CD4-positive, alpha-beta memory T cell (primary cell): Measurements from ENCODE around the gene SLC11A2. TPM values are rescaled to one million over a fixed set of nuclear protein-coding genes. Genes with fewer than 3 reads are reported as not detected.

Experiments used
- polyA plus RNA-seq, 2 donors: library from polyadenylated mRNA; unstranded; fragments of 300-500 nt; fragmentation: Illumina TruSeq; gene quantifications; one replicate each; pipeline ENCODE4 v1.2.3, GENCODE V29; 2021
- total RNA-seq, 2 experiments: library from RNA; stranded (reverse); gene quantifications; one replicate each; pipeline ENCODE4 v1.2.3, GENCODE V29; 2021

SLC11A2 gene
- total and polyA plus RNA-seq, 4 experiments from 2014 or later: 7.4 to 62.7 (median 37.0) TPM

Other genes with a start within 250 kb of the SLC11A2 start
- not detected for gene TMPRSS12, start 183.5 kb downstream of the SLC11A2 start, total RNA-seq
- not detected for gene TMPRSS12, start 183.5 kb downstream of the SLC11A2 start, polyA plus RNA-seq
- not detected for gene HIGD1C, start 73.8 kb downstream of the SLC11A2 start, total RNA-seq
- gene HIGD1C, start 73.8 kb downstream of the SLC11A2 start, polyA plus RNA-seq: not detected
- gene LETMD1, start 21.9 kb upstream of the SLC11A2 start, total RNA-seq: 10 to 100 TPM; 83.7 to 93.3 TPM
- gene LETMD1, start 21.9 kb upstream of the SLC11A2 start, polyA plus RNA-seq: 10 to 100 TPM; 32.6 to 36.6 TPM
- gene CSRNP2, start 57.2 kb upstream of the SLC11A2 start, total RNA-seq: 10 to 100 TPM; 34.1 to 35.0 TPM
- gene CSRNP2, start 57.2 kb upstream of the SLC11A2 start, polyA plus RNA-seq: 1 to 10 TPM; 4.6 to 6.3 TPM
- 10 to 100 TPM; 36.4 to 40.0 TPM for gene TFCP2, start 146.8 kb upstream of the SLC11A2 start, total RNA-seq
- 10 to 100 TPM in 1 of 2 donors, 1 to 10 TPM in 1; 6.0 to 15.3 TPM for gene TFCP2, start 146.8 kb upstream of the SLC11A2 start, polyA plus RNA-seq
- gene POU6F1, start 191.7 kb upstream of the SLC11A2 start, total RNA-seq: 10 to 100 TPM; 71.9 to 79.8 TPM
- 1 to 10 TPM; 1.4 to 8.5 TPM for gene POU6F1, start 191.7 kb upstream of the SLC11A2 start, polyA plus RNA-seq
- 100 to 1,000 TPM; 275 to 286 TPM for gene DAZAP2, start 212.4 kb upstream of the SLC11A2 start, total RNA-seq
- gene DAZAP2, start 212.4 kb upstream of the SLC11A2 start, polyA plus RNA-seq: 1,000 to 10,000 TPM; 1,322 to 2,333 TPM
- gene SMAGP, start 244.0 kb upstream of the SLC11A2 start, total RNA-seq: 1 to 10 TPM; 3.9 to 5.5 TPM
- 10 to 100 TPM; 10.6 to 18.9 TPM for gene SMAGP, start 244.0 kb upstream of the SLC11A2 start, polyA plus RNA-seq